Cardiac muscle cell (in vitro differentiated cells and primary cell): Measurements from ENCODE around the gene XRCC5. TPM values are rescaled to one million over a fixed set of nuclear protein-coding genes. Genes with fewer than 3 reads are reported as not detected.
"Not testable (repeated sequence)": the region's sequence is repeated elsewhere in the genome, so short reads cannot be mapped to it uniquely, and the experiment has no call there.

ENCODE experiments used
- DNase-seq, 2 donors: peaks; one replicate each; pipeline versions ENCODE4 v3.0.0 to v3.0.0-alpha.2; 2010 to 2017; ENCODE audit warnings: low read depth in 1 of 2, low spot score in 1 of 2
- H3K27ac ChIP-seq: fragments of 200-600 bp; sonication (generic); 2 replicates; pipeline ENCODE4 v1.5.1; 2016
- H3K27me3 ChIP-seq: fragments of 200-600 bp; sonication (generic); 2 replicates; pipeline ENCODE4 v1.6.0; 2016; ENCODE audit warnings: control low read depth
- H3K36me3 ChIP-seq: fragments of 200-600 bp; sonication (generic); 2 replicates; pipeline ENCODE4 v1.5.1; 2016; ENCODE audit warnings: control low read depth
- H3K4me1 ChIP-seq: fragments of 200-600 bp; sonication (generic); 2 replicates; pipeline ENCODE4 v1.8.1; 2017; ENCODE audit warnings: low read depth, mild to moderate bottlenecking, mixed run types
- H3K4me3 ChIP-seq: fragments of 200-600 bp; sonication (generic); 2 replicates; pipeline ENCODE4 v1.5.1; 2016; ENCODE audit warnings: mild to moderate bottlenecking
- H3K9me3 ChIP-seq: fragments of 200-600 bp; sonication (generic); 2 replicates; pipeline ENCODE4 v1.5.1; 2017; ENCODE audit warnings: low read depth, mild to moderate bottlenecking, control low read depth
- polyA plus RNA-seq: library from polyadenylated mRNA; unstranded; fragments of >200 nt; fragmentation: Nextera tagmentation; extraction: Ambion mirVana; gene quantifications from 2 replicates; pipeline ENCODE4 v1.2.1, GENCODE V29; 2016
- total RNA-seq: library from RNA; depleted of rRNA; stranded (reverse); fragments of >200 nt; gene quantifications from 2 replicates; pipeline ENCODE4 v1.2.3, GENCODE V29; 2016
- TF ChIP-seq, protein P1 (sequence below): IDR thresholded peaks from 2 replicates; pipeline ENCODE4 v1.5.1; 2012; ENCODE audit warnings: low read depth, mild to moderate bottlenecking, low read length

Gene XRCC5
- total and polyA plus RNA-seq, 2 experiments from 2014 or later: 150 to 241 TPM

DNA sequence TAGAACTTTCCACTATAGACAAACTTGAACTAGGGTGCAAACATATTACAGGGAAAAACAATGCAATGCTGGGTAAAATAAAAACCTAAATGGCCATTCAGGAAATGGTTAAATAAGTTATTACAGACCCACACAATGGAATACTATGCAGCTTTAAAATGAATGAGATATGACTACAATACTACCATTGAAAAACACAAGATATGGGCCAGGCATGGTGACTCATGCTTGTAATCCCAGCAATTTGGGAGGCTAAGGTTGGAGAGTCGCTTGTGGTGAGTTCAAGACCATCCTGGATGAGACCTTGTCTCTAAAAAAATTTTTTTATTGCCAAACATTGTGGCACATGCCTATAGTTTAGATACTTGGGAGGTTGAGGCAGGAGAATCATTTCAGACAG is 34.4 kb upstream of the XRCC5 start:
- TF ChIP-seq, protein P1, sequence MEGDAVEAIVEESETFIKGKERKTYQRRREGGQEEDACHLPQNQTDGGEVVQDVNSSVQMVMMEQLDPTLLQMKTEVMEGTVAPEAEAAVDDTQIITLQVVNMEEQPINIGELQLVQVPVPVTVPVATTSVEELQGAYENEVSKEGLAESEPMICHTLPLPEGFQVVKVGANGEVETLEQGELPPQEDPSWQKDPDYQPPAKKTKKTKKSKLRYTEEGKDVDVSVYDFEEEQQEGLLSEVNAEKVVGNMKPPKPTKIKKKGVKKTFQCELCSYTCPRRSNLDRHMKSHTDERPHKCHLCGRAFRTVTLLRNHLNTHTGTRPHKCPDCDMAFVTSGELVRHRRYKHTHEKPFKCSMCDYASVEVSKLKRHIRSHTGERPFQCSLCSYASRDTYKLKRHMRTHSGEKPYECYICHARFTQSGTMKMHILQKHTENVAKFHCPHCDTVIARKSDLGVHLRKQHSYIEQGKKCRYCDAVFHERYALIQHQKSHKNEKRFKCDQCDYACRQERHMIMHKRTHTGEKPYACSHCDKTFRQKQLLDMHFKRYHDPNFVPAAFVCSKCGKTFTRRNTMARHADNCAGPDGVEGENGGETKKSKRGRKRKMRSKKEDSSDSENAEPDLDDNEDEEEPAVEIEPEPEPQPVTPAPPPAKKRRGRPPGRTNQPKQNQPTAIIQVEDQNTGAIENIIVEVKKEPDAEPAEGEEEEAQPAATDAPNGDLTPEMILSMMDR: no peak
- peak in 1 of 2 donors; percentile 21 for DNase-seq
- Histone ChIP-seq H3K27ac (no peak overlapping the region), H3K4me1 (no peaks in the 10 kb centered on the region), H3K36me3 (no peaks in the 10 kb centered on the region), H3K4me3 (no peak overlapping the region), H3K27me3 (no peaks in the 10 kb centered on the region), H3K9me3 (no peaks in the 10 kb centered on the region)

DNA sequence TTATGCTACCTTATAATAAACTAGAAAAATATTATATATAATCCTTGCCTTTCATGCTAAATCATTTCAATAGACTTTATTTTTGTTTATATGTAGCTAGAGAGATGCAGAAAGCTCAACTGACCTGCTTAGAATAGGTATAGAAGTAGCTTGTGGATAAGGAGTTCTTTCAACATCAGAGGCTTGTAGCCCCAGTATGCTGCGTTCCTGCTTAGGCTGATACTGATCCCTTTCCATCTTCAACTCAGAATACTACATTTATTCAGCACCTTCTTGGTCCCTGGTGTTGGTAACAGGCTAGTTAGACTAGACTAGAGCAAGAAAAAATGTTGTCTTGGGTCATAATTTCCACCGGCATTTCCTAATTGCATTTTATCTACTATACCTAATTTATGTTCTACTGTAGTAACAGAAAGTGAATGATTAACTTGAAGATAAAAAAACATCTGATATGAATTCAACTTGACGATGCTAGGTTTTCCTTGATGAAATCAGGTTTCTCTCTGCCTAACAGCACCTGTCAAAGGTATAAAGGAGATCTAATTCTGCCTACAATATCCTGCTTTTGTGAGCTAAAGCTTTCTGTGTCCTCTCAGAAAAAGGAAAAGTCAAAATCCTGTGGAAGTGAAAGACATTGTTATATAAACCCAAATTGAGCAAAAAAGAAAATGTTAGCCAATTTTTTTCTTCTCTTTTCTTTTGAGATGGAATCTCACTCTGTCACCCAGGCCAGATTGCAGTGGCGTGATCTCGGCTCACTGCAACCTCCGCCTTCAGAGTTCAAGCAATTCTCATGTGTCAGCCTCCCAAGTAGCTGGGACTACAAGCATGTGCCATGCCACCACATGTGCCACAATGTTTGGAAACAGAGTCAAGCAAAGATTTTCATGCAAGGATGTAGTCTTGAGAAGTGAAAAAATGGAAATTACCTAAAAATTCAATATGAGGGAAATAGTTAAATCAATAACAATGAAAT is 33.4 kb upstream of the XRCC5 start:
- H3K4me3 ChIP-seq: no peak overlapping the region
- TF ChIP-seq, protein P1: no peak

DNA sequence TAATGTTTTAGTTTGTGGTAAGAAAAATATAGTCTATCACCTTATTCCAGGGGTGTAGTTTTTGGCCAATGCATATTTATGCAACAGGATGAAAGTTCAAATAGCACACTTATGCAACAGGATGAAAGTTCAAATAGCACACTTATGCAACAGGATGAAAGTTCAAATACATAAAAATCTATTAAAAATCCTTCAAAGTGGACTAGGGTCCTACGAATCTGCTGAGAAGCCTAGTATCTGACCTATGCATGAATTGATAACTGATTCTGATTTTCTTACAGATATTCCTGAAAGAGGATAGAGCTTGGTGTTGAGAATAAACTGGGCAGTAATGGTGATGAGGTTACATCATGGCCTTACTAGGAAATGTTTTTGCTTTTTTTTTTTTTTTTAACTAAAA is 30.4 kb upstream of the XRCC5 start:
- no peak overlapping the region for H3K27ac ChIP-seq
- H3K36me3 ChIP-seq: no peaks in the 10 kb centered on the region
- DNase-seq: peak in 1 of 2 donors; percentile 38
- no peaks in the 10 kb centered on the region for H3K9me3 ChIP-seq
- H3K4me1 ChIP-seq: peaks cover 8% of the 10 kb centered on the region
- no peaks in the 10 kb centered on the region for H3K27me3 ChIP-seq
- TF ChIP-seq, protein P1: no peak
- no peak overlapping the region for H3K4me3 ChIP-seq

More for the DNA sequence above, 33.4 kb upstream of the XRCC5 start:
- Histone ChIP-seq H3K4me1 (no peaks in the 10 kb centered on the region), H3K9me3 (no peaks in the 10 kb centered on the region), H3K36me3 (no peaks in the 10 kb centered on the region), H3K27me3 (no peaks in the 10 kb centered on the region), H3K27ac (no peak overlapping the region)
- DNase-seq: no peak

DNA sequence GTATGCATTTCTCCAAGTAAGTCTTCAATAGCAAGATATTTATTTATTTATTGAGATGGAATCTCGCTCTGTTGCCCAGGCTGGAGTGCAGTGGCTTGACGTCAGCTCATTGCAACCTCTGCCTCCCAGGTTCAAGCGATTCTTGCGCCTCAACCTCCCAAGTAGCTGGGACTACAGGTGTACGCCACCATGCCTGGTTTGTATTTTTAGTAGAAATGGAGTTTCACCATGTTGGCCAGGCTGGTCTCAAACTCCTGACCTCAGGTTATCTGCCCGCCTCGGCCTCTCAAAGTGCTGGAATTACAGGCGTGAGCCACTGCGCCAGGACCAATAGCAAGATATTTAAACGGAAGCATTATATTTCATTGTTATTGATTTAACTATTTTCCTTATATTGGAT is 29.1 kb upstream of the XRCC5 start:
- H3K36me3 ChIP-seq, DNase-seq, H3K4me1 ChIP-seq, H3K9me3 ChIP-seq, H3K27ac ChIP-seq, H3K27me3 ChIP-seq, H3K4me3 ChIP-seq: not testable (repeated sequence)

DNA sequence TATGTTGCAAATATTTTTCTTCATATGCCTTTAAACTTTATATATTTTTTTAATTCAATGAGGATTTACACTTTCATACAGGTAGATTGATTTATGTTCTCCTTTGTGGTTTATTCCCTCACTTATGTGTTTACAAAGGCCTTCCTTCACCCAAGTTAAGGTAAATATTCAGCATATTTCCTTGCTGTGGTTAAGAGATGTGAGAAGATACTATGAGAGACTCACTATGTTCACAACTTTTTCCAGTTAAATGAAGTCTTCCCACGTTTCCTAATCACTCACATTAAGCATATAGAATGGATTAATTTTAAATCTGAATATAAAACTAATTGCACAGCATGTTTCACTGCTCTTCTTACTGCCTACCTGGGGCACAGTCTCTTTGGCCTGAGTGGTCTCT is 28.1 kb upstream of the XRCC5 start:
- Histone ChIP-seq H3K27me3 (no peaks in the 10 kb centered on the region), H3K9me3 (no peaks in the 10 kb centered on the region), H3K36me3 (no peaks in the 10 kb centered on the region), H3K4me1 (peaks cover 8% of the 10 kb centered on the region), H3K27ac (no peak overlapping the region), H3K4me3 (peak overlapping the region; percentile 65)
- no peak for DNase-seq
- TF ChIP-seq, protein P1: no peak

DNA sequence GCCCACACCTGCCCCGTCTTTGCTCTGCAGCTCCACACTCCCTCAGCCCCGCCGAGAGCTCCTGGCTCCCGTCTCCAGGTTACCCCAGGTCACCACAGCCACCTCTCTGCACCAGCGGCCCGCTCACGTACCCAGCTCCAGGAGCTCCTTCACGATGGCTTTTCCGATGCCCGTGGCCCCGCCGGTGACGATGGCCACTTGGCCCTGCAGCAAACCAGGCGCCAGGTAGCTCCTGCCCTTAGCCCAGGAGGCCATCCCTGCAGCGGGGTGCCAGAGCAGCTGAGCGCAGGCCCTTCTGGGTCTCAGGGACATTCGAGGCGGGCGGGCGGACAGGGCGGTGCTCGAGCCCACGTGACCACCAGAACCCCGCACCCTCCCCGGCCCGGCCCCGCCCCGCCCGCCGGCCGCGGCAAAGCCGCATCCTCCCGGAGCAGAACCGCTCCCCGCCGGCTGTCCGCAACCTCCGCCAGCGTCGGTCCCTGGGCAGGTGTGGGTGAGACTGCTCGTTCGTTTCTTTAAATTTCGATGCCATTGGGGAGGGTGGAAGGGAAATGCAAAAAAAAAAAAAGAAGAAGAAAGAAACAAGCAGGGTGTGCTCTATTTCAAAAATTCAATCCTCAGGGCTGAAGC is 27.5 kb upstream of the XRCC5 start, which contains the start of the genes PECR and TMEM169:
PECR (minus strand) TSS at position 323 of the 630 bp plus-strand sequence; CDS start at position 255, 68 bp downstream.
TMEM169 (plus strand) TSS at position 433 of the 630 bp plus-strand sequence. CDS start 14,045 bp downstream, outside the sequence.
- no peak within 1 kb of the TSS for H3K27ac ChIP-seq
- no peaks in the 10 kb centered on the region for H3K9me3 ChIP-seq
- peaks cover 8% of the 10 kb centered on the region for H3K4me1 ChIP-seq
- no peaks in the 10 kb centered on the region for H3K36me3 ChIP-seq
- H3K4me3 ChIP-seq: peak within 1 kb of the TSS; percentile 65
- DNase-seq: peak; percentile 70 to 86
- TF ChIP-seq, protein P1: no peak
- H3K27me3 ChIP-seq: no peaks in the 10 kb centered on the region
